CD4-positive, alpha-beta T cell (primary cell): ENCODE measurements around the gene CYP27A1. TPM values are rescaled to one million over a fixed set of nuclear protein-coding genes. Genes with fewer than 3 reads are reported as not detected.
A peak's percentile ranks its signal among the peaks of the same experiment; 100 is the strongest.

Source experiments
- ATAC-seq: fragments of 200-7000 bp; cut with Tn5 transposase; one replicate; pipeline ENCODE4 v1.10.0; 2022; ENCODE audit warnings: mild to moderate bottlenecking; ENCODE audit not compliant: poor library complexity
- CTCF ChIA-PET: fragments of 350-600 bp; sonication (Branson Sonifier 250); formaldehyde crosslinking; loops from one replicate; lab custom pipeline; 2021; ENCODE audit warnings: antibody characterized with exemption, inconsistent platforms; lab: Charles Lee
- POLR2A ChIA-PET: fragments of 350-600 bp; sonication (Branson Sonifier 250); formaldehyde crosslinking; loops from one replicate; lab custom pipeline; 2021; ENCODE audit warnings: antibody characterized with exemption, inconsistent platforms; lab: Charles Lee
- DNase-seq, 14 experiments: peaks; one replicate each; pipeline ENCODE4 v3.0.0-alpha.2; 2013 to 2020; ENCODE audit warnings: mixed read lengths in 2 of 14
- H3K27ac ChIP-seq, 2 donors: one replicate each; pipeline versions ENCODE4 v1.5.1 to v1.7.0; 2013; ENCODE audit warnings: low read length in 2 of 2, low read depth in 1 of 2, mild to moderate bottlenecking in 1 of 2
- H3K27me3 ChIP-seq, 2 experiments: 1 replicate in 1 of 2; 2 replicates in 1 of 2; pipeline versions ENCODE4 v1.6.1 to v1.7.0; 2013; ENCODE audit warnings: low read length in 2 of 2, control low read depth in 1 of 2, mild to moderate bottlenecking in 1 of 2, moderate library complexity in 1 of 2; ENCODE audit not compliant: insufficient read depth in 2 of 2, control insufficient read depth in 1 of 2
- H3K36me3 ChIP-seq: one replicate; pipeline ENCODE4 v1.6.1; 2013; ENCODE audit warnings: low read length, control low read depth; ENCODE audit not compliant: insufficient read depth
- H3K4me1 ChIP-seq: one replicate; pipeline ENCODE4 v1.6.1; 2013; ENCODE audit warnings: low read length, control low read depth; ENCODE audit not compliant: insufficient read depth
- H3K4me3 ChIP-seq: one replicate; pipeline ENCODE4 v1.5.1; 2013; ENCODE audit warnings: mild to moderate bottlenecking, low read length, moderate library complexity
- H3K9me3 ChIP-seq, 2 experiments: 1 replicate in 1 of 2; 2 replicates in 1 of 2; pipeline versions ENCODE4 v1.6.1 to v1.7.0; 2013; ENCODE audit warnings: low read length in 2 of 2, mild to moderate bottlenecking in 2 of 2, control low read depth in 1 of 2, moderate library complexity in 1 of 2; ENCODE audit not compliant: control insufficient read depth in 1 of 2, insufficient read depth in 1 of 2
- H3K27ac Mint-ChIP-seq: one replicate; pipeline ENCODE4 v1.8.0; 2020; ENCODE audit warnings: mixed read lengths
- H3K27me3 Mint-ChIP-seq: one replicate; pipeline ENCODE4 v1.8.0; 2021; ENCODE audit warnings: mixed read lengths
- H3K36me3 Mint-ChIP-seq: one replicate; pipeline ENCODE4 v1.8.0; 2021; ENCODE audit warnings: low read depth, mixed read lengths
- H3K4me1 Mint-ChIP-seq: one replicate; pipeline ENCODE4 v1.8.0; 2021; ENCODE audit warnings: low read depth, mixed read lengths
- H3K4me3 Mint-ChIP-seq: one replicate; pipeline ENCODE4 v1.8.0; 2020; ENCODE audit warnings: mild to moderate bottlenecking, mixed read lengths
- H3K9me3 Mint-ChIP-seq: one replicate; pipeline ENCODE4 v1.8.0; 2020; ENCODE audit warnings: mixed read lengths
- intact Hi-C, 2 experiments: fragments of 100-400 bp; cut with DNase I in 1 of 2; cut with micrococcal nuclease in 1 of 2; formaldehyde crosslinking; loops; one replicate each; pipeline versions ENCODE4 v1.15.1 to v1.9.0; 2023 to 2025; cut with DNase I, micrococcal nuclease
- total RNA-seq, 174 experiments: library from RNA in 2 of 174; stranded (reverse) in 2 of 174; gene quantifications; one replicate each; pipeline ENCODE4 v1.2.3 and lab custom pipeline; 2021 to 2026
- TF ChIP-seq, protein P1 (sequence below): fragments of 200-600 bp; IDR thresholded peaks from one replicate; pipeline ENCODE4 v1.8.0; 2022; ENCODE audit warnings: antibody characterized with exemption, mild to moderate bottlenecking

The CYP27A1 gene
- total RNA-seq, 2 experiments from 2014 or later, result 0.28 TPM; not detected in 1

GRCh38 chr2:218798767-218799504 lies 17.0 kb downstream of the CYP27A1 start:
- ATAC-seq, result no peak
- DNase-seq, result no peak
- POLR2A ChIA-PET, result no interaction called here
- H3K27me3 Mint-ChIP-seq, result peaks cover 36% of the 10 kb centered on the region
- H3K4me1 ChIP-seq, result peaks cover 8% of the 10 kb centered on the region
- TF ChIP-seq, protein P1, sequence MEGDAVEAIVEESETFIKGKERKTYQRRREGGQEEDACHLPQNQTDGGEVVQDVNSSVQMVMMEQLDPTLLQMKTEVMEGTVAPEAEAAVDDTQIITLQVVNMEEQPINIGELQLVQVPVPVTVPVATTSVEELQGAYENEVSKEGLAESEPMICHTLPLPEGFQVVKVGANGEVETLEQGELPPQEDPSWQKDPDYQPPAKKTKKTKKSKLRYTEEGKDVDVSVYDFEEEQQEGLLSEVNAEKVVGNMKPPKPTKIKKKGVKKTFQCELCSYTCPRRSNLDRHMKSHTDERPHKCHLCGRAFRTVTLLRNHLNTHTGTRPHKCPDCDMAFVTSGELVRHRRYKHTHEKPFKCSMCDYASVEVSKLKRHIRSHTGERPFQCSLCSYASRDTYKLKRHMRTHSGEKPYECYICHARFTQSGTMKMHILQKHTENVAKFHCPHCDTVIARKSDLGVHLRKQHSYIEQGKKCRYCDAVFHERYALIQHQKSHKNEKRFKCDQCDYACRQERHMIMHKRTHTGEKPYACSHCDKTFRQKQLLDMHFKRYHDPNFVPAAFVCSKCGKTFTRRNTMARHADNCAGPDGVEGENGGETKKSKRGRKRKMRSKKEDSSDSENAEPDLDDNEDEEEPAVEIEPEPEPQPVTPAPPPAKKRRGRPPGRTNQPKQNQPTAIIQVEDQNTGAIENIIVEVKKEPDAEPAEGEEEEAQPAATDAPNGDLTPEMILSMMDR, result no peak
- H3K4me3 ChIP-seq, result no peak overlapping the region
- H3K27ac Mint-ChIP-seq, result no peak overlapping the region
- H3K9me3 Mint-ChIP-seq, result no peaks in the 10 kb centered on the region
- H3K36me3 Mint-ChIP-seq, result no peaks in the 10 kb centered on the region
- intact Hi-C loops, result no loop called here
- H3K9me3 ChIP-seq, result peaks cover 0 to under 1% of the 10 kb centered on the region in 2 experiments
- no peaks in the 10 kb centered on the region for H3K36me3 ChIP-seq
- H3K4me1 Mint-ChIP-seq, result peaks cover 5% of the 10 kb centered on the region
- peaks cover 18% of the 10 kb centered on the region in 2 experiments for H3K27me3 ChIP-seq
- H3K27ac ChIP-seq, result no peak overlapping the region
- CTCF ChIA-PET, result no interaction called here
- no peak overlapping the region for H3K4me3 Mint-ChIP-seq

GRCh38 chr2:218799990-218800389 lies 18.0 kb downstream of the CYP27A1 start:
- H3K9me3 ChIP-seq, result peaks cover 0 to 11% of the 10 kb centered on the region in 2 experiments
- Mint-ChIP-seq H3K27me3 (peaks cover 38% of the 10 kb centered on the region), H3K9me3 (no peaks in the 10 kb centered on the region), H3K4me1 (peaks cover 5% of the 10 kb centered on the region), H3K27ac (no peak overlapping the region), H3K36me3 (no peaks in the 10 kb centered on the region), H3K4me3 (no peak overlapping the region)
- no peak overlapping the region for H3K27ac ChIP-seq
- ChIA-PET CTCF (no interaction called here), POLR2A (no interaction called here)
- peaks cover 8% of the 10 kb centered on the region for H3K4me1 ChIP-seq
- TF ChIP-seq, protein P1, result no peak
- DNase-seq, result no peak
- peaks cover 15 to 18% of the 10 kb centered on the region in 2 experiments for H3K27me3 ChIP-seq
- H3K4me3 ChIP-seq, result no peak overlapping the region
- intact Hi-C loops, result no loop called here
- no peaks in the 10 kb centered on the region for H3K36me3 ChIP-seq
- ATAC-seq, result no peak

- peaks cover 0 to 12% of the 10 kb centered on the region in 2 experiments for H3K9me3 ChIP-seq
- peaks cover 8% of the 10 kb centered on the region for H3K4me1 ChIP-seq
- H3K36me3 Mint-ChIP-seq, result no peaks in the 10 kb centered on the region
- no peak overlapping the region for H3K4me3 ChIP-seq
- ChIA-PET POLR2A (no interaction called here), CTCF (no interaction called here)
- H3K27ac ChIP-seq, result no peak overlapping the region
- peaks cover 2% of the 10 kb centered on the region for H3K9me3 Mint-ChIP-seq
- H3K27ac Mint-ChIP-seq, result no peak overlapping the region
- H3K27me3 Mint-ChIP-seq, result peaks cover 48% of the 10 kb centered on the region
- peaks cover 15 to 24% of the 10 kb centered on the region in 2 experiments for H3K27me3 ChIP-seq
- ATAC-seq (peak; percentile 41), DNase-seq (peak in 3 of 14 experiments; percentile 32 to 62 (median 46))
- H3K4me3 Mint-ChIP-seq, result no peak overlapping the region
- H3K36me3 ChIP-seq, result no peaks in the 10 kb centered on the region
- intact Hi-C loops, result no loop called here
- H3K4me1 Mint-ChIP-seq, result peaks cover 5% of the 10 kb centered on the region
- TF ChIP-seq, protein P1, result no peak
Observed at GRCh38 chr2:218802386-218802994, 20.5 kb downstream of the CYP27A1 start.
